Lung (tissue), 12 donors: ENCODE measurements around the gene OR10G3. TPM values are rescaled to one million over a fixed set of nuclear protein-coding genes. Genes with fewer than 3 reads are reported as not detected.

ENCODE experiments used
- ATAC-seq: fragments of 200-7000 bp; cut with Tn5 transposase; one replicate; pipeline ENCODE4 v1.9.1; 2020; ENCODE audit warnings: moderate number of reproducible peaks; ENCODE audit not compliant: insufficient read depth, low FRiP score
- DNase-seq, 3 donors: peaks; one replicate each; pipeline ENCODE4 v3.0.0-alpha.2; 2013 to 2017
- H3K27ac ChIP-seq, 2 donors: one replicate each; pipeline ENCODE4 v1.5.1; 2013; ENCODE audit warnings: mild to moderate bottlenecking in 2 of 2, moderate library complexity in 2 of 2, control low read depth in 1 of 2, inconsistent platforms in 1 of 2, low read depth in 1 of 2, low read length in 1 of 2
- H3K27me3 ChIP-seq, 3 donors: one replicate each; pipeline ENCODE4 v1.5.1; 2013; ENCODE audit warnings: low read length in 2 of 3; ENCODE audit not compliant: control insufficient read depth in 3 of 3, insufficient read depth in 3 of 3
- H3K36me3 ChIP-seq, 4 donors: one replicate each; pipeline ENCODE4 v1.5.1; 2013; ENCODE audit warnings: low read length in 4 of 4, mild to moderate bottlenecking in 1 of 4, moderate library complexity in 1 of 4; ENCODE audit not compliant: control insufficient read depth in 4 of 4, insufficient read depth in 4 of 4
- H3K4me1 ChIP-seq, 5 donors: one replicate each; pipeline ENCODE4 v1.5.1; 2013; ENCODE audit warnings: low read length in 5 of 5, mild to moderate bottlenecking in 2 of 5, moderate library complexity in 1 of 5; ENCODE audit not compliant: control insufficient read depth in 5 of 5, insufficient read depth in 5 of 5
- H3K4me3 ChIP-seq: one replicate; pipeline ENCODE4 v1.5.1; 2013; ENCODE audit warnings: mild to moderate bottlenecking, control low read depth, moderate library complexity
- H3K9ac ChIP-seq, 2 donors: one replicate each; pipeline ENCODE4 v1.5.1; 2013; ENCODE audit warnings: low read length in 2 of 2, control low read depth in 1 of 2; ENCODE audit not compliant: insufficient read depth in 1 of 2
- H3K9me3 ChIP-seq, 4 donors: one replicate each; pipeline ENCODE4 v1.5.1; 2013; ENCODE audit warnings: low read length in 3 of 4, mild to moderate bottlenecking in 1 of 4, moderate library complexity in 1 of 4; ENCODE audit not compliant: control insufficient read depth in 4 of 4, insufficient read depth in 3 of 4
- WGBS, 2 donors: extraction: QIAGEN DNeasy Blood & Tissue Kit; methylation state at CpG; one replicate each; pipeline ENCODE4 v1.1.7; 2013; 5-methylcytosine and 5-hydroxymethylcytosine counted together
- polyA plus RNA-seq, 2 donors: library from polyadenylated mRNA; stranded (reverse); fragments of 200-250 nt; gene quantifications; one replicate each; pipeline ENCODE4 v1.2.1, GENCODE V29; 2013
- total RNA-seq, 2 donors: library from RNA; depleted of rRNA in 1 of 2; stranded (reverse); fragments of >200 nt in 1 of 2; gene quantifications; one replicate each; pipeline ENCODE4 v1.2.1, GENCODE V29; 2014 to 2021
- TF ChIP-seq, protein P1 (sequence below): IDR thresholded peaks from 2 replicates; pipeline ENCODE4 v1.5.1; 2012; ENCODE audit warnings: mild to moderate bottlenecking; ENCODE audit errors: control extremely low read depth, extremely low read depth
- donor health status: control.
- donor health status: control.
- donor health status: Bipolar disorder and iron deficiency.
- donor health status: healthy.
- donor health status: DM: yes; HTN: yes; CAD: no.

Gene OR10G3
- total and polyA plus RNA-seq, 4 donors = not detected

DNA sequence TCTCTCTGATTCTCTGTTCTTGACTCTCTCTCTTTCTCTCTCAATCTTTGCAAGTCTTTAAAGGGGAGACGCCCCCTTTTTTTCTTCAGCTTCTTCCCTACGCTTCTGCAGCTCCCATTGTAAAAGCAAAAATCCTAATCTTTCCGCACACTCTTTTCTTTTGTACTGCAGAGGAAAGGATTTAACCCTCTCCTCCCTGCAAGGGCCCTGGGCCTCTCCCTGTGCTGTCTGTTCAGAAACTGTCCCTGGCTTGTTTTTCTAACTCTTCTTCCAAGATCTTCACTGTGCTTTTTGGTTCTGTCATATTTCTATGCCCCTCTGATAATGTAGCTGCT is 42.8 kb downstream of the OR10G3 start:
- H3K4me3 ChIP-seq = no peak overlapping the region

DNA sequence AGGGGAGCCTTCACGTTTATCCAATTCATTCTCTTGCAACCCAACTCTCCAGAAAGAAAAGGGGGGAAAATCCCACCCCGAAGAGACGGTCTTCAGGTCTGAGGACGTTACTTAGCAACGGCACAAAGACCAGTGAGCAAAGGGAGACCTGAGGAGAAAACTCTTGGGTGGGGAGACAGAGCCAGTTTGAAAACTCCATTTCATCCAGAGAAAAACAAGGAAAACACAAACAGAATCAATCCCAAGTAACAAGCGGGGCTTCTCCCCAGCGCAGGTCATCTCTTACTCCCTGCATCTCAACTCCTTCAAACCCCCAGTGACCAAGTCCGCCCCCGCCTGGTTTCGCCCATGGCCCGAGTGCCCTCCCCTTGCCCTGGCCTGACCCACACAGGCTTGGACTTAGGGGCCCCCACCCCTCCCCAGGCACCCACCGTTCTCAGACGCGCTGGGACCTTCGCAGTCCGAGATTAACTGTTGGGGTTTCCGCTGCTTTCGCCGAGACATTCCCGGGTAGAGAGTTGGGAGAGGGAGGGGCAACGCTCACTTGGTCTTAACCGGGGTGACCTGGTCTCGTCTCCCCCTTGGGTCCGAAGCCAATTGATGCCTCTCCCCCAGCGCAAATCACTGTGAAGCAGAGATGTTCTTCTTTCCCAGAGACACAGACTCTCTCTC is 43.3 kb downstream of the OR10G3 start:
- H3K27ac ChIP-seq = no peak overlapping the region
- 4 to 8% methylated on average over 25 of the region's 25 CpGs for WGBS, 2 donors
- ATAC-seq = peak; percentile 47
- H3K27me3 ChIP-seq = peaks cover 0 to 27% (median 9%) of the 10 kb centered on the region in 3 donors
- H3K9ac ChIP-seq = peak overlapping the region; percentile 77
- DNase-seq = peak; percentile 35 to 42 (median 38)
- no peaks in the 10 kb centered on the region for H3K9me3 ChIP-seq
- no peak overlapping the region for H3K4me3 ChIP-seq
- H3K36me3 ChIP-seq = no peaks in the 10 kb centered on the region
- TF ChIP-seq, protein P1, sequence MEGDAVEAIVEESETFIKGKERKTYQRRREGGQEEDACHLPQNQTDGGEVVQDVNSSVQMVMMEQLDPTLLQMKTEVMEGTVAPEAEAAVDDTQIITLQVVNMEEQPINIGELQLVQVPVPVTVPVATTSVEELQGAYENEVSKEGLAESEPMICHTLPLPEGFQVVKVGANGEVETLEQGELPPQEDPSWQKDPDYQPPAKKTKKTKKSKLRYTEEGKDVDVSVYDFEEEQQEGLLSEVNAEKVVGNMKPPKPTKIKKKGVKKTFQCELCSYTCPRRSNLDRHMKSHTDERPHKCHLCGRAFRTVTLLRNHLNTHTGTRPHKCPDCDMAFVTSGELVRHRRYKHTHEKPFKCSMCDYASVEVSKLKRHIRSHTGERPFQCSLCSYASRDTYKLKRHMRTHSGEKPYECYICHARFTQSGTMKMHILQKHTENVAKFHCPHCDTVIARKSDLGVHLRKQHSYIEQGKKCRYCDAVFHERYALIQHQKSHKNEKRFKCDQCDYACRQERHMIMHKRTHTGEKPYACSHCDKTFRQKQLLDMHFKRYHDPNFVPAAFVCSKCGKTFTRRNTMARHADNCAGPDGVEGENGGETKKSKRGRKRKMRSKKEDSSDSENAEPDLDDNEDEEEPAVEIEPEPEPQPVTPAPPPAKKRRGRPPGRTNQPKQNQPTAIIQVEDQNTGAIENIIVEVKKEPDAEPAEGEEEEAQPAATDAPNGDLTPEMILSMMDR = no peak
- peaks cover 0 to 10% (median 4%) of the 10 kb centered on the region in 5 donors for H3K4me1 ChIP-seq

More for the DNA sequence above, 42.8 kb downstream of the OR10G3 start:
- Histone ChIP-seq H3K27me3 (peaks cover 0 to 27% (median 9%) of the 10 kb centered on the region in 3 donors), H3K27ac (no peak overlapping the region), H3K36me3 (no peaks in the 10 kb centered on the region), H3K9ac (peak overlapping the region; percentile 77), H3K9me3 (no peaks in the 10 kb centered on the region), H3K4me1 (peaks cover 0 to 10% (median 4%) of the 10 kb centered on the region in 5 donors)
- 15 to 17% methylated on average over 3 of the region's 3 CpGs for WGBS, 2 donors
- peak in 1 of 3 donors; percentile 29 for DNase-seq
- no peak for ATAC-seq
- TF ChIP-seq, protein P1 = no peak

DNA sequence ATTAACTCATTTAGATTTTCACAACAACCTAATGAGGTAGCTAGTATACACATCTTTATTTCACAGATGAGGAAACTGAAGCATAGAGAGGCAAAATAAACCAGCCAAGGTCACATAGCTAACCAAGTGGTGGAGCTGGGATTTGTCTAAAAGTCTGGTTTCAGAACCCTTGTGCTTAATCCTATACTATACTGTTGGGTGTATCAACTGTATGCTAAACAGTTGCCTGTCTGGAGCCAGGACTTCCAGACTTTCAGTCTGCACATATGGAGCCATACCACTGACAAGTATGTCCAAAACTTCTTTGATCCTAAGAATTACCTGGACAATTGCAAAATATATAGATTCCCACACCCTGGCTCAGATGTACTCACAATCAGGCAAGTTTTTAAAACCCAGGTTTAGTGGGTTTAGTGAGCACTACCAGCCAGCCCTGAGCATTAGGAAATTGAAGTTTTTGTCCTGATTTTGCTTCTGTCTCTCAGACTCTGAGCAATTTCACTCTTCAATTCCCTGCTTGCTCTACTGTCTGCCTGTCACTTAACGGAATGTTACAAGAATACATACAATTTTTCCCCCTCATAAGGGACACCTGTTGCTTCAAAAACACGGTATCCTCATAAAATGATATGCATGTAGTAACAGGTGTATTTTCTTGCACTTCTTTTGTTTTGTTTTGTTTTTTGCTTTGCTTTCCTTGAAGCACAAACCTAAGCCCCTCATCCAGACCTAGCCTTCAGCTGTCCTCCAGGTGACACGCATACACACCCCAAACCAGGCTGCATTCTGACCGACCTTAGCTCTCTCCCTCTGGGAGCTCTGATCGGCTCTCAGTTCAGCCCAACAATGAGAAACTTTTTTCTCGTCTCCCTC is 44.1 kb downstream of the OR10G3 start:
- no peaks in the 10 kb centered on the region for H3K36me3 ChIP-seq
- peaks cover 0 to 10% (median 4%) of the 10 kb centered on the region in 5 donors for H3K4me1 ChIP-seq
- peaks cover 0 to 27% (median 9%) of the 10 kb centered on the region in 3 donors for H3K27me3 ChIP-seq
- TF ChIP-seq, protein P1 = no peak
- H3K4me3 ChIP-seq = no peak overlapping the region
- no peaks in the 10 kb centered on the region for H3K9me3 ChIP-seq
- no peak overlapping the region for H3K27ac ChIP-seq
- DNase-seq (no peak), ATAC-seq (no peak)
- H3K9ac ChIP-seq = no peak overlapping the region
- WGBS, 2 donors = 39 to 48% methylated on average over 6 of the region's 6 CpGs
